CD4-positive, alpha-beta T cell treated with Interleukin-15 for 1 hour (primary cell): ENCODE data around the gene TCF4.

Experiments
- DNase-seq: peaks from one replicate; pipeline ENCODE4 v3.0.0-alpha.2; 2020

The TCF4 gene

GRCh38 chr18:55280503-55280902 is 307.5 kb downstream of the TCF4 start:
- no peak for DNase-seq

DNA sequence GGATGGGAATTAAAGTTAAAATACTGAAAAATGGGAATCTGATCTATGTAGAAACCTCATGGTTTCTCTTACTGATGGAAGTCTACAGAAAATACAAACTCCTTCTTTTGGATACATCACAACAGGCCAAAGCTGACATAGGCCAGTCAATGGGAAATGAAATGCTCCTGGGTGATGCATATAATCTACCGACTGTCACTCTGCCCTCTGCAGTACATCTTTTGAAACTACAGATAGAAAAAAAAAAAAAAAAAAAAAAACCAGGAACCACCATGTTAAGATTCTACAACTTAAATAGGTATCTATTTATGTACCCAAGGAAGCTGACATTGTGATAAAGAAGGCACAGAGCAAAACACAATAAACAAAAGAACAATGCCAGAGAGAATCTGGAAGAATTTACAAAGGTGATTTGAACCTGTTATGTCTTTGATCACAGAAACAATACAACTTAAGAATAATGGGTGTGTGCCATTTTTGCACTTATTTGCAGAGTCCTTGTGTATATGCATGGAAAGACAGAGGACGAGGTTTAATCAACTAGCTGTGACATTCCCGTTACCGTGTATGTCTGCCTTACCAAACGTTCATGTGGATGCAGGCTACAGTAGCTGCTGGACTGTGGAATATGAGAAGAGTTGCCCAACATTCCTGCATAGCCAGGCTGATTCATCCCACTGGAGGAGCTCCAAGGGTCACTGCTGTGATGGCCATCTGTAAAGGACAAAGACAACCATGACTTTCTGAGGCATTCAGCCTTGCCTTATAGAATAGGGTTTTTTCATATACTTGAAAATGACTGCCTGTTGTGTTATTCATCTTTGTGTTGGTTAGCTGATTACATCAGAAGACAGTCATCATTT is 312.7 kb downstream of the TCF4 start:
- DNase-seq: no peak

- no peak for DNase-seq
Measured at GRCh38 chr18:55272510-55273243, 315.3 kb downstream of the TCF4 start.

- no peak for DNase-seq
Measured at GRCh38 chr18:55269622-55270021, 318.4 kb downstream of the TCF4 start.

GRCh38 chr18:55268628-55269275 is 319.2 kb downstream of the TCF4 start:
- no peak for DNase-seq

DNA sequence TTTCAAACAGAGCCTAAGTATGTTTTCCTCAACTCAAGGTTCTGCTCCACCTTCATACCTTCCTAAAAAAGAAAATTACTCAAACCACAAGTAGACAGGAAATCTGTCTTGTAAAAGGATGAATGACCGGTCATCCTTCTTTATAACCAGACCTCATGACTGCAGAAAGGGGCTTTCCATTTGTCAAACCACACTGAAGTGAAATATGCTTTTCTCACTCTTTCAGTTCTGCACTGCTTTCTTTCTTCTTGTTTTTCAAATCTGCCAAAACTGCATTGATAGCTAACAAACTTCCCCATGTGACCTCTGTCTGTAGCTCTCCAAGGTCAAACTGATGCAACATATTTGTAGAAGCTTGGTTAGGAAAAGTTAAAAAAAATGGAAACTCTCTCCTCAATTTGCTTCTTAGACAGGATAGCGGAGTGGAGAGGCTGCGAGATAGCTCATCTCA is 319.8 kb downstream of the TCF4 start:
- DNase-seq: no peak

DNA sequence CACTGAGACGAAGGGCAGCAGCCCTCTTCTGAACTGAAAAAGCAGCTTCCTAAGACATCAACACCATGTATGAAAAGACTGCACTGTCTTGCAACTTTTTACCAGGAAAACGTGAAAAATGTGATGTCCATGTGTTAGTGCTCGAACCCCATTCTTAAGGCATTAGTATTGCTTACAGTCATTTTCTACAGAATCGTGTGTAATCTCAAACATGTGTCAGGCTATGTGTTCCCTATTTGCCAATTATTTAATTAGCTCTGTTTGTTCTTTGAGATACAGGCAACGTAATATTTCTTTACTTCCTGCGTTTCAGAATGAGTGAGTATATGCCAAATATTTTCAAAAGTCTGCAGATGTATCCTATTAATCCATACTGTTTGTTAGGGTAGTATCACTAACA is 321.0 kb downstream of the TCF4 start:
- no peak for DNase-seq

- no peak for DNase-seq
Measured at GRCh38 chr18:55265984-55266383, 322.0 kb downstream of the TCF4 start.

DNA sequence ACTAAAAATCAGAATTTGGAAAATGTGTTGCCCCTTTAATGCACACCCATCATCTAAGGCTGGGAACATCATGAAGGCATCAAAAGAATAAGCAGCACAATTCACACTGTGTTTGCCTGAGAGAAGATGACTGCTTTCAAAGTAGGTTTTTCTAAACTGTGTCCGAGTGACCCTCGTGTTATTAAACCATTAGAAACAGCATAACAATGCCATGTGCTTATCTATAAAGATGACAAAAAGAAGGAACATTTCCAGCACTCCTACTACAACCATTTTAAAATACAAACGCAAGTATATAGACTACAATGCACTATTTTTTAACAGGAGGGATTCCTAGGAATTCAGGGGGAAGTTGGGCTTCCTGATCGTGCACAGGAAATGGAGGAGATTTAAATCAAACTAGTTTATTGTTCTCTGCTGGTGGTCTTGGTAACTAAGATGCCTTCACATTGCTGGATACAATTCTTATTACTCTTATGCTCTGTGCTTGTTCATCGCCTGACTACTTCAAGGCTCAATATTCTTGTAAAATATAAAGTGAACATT is 322.8 kb downstream of the TCF4 start:
- DNase-seq: no peak

DNA sequence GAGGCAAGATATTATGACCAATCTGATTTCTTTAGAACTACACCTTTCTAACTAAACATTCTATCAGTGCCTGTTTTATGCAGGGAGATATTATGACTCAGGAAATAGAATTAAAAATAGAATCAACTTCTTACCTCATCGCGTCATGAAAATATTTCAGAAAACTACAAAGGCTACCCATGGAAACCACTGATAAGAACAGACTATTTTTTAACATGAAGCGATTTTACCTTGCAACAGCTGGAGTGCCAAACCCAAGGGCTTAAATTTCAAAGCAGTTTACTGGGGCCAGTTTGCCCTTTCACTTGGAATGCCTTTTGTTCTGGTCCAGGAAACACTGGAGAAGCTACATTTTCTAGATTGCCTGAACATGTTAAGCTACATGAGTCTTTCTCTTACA is 323.9 kb downstream of the TCF4 start:
- no peak for DNase-seq

DNA sequence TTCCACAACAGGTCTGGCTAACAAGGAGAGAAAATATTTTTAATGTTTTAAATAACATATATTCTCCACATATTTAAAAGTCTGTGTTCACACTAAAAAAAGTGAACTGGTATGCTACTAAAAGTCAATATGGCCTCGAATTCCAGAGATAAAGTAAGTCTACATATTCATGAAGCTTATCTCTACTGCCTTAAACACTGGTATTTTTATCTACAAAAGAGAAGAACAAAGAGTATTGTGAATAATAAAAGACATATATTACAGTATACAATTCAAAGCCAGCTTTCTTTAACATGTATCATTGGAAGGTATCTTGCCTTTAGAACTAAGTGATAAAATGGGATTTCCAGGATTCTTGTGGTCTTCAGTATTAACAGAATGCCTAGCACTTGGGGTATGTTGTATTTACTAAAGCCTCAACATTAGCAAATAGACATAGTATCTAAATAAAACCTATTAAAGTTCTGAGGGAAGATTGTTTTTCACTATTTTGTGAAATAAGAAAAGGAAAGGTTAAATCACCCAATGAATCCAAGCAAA is 325.9 kb downstream of the TCF4 start:
- DNase-seq: no peak

DNA sequence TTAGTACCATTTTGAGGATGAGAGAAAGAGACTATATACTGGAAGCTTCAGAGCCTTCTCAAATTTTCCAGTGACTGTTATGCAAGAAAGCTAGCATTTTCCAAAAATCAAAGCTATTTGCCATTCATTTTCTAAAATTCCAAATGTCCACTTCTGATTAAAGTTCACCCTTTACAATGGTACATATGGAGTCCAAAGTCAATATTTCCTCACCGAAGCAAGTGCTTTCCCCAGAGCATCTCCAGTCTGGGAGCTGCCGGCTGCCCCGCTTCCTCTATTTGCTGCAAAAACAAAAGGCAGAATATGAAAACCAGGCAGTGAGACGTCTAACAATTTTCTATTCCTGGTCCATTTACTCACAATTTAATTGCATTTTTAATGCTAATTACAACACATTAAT is 326.7 kb downstream of the TCF4 start:
- DNase-seq: no peak

GRCh38 chr18:55258088-55258487 is 329.9 kb downstream of the TCF4 start:
- no peak for DNase-seq

GRCh38 chr18:55256929-55257289 is 331.1 kb downstream of the TCF4 start:
- DNase-seq: no peak

GRCh38 chr18:55256226-55256928 is 331.6 kb downstream of the TCF4 start:
- no peak for DNase-seq

- no peak for DNase-seq
Measured at GRCh38 chr18:55253814-55254213, 334.2 kb downstream of the TCF4 start.

DNA sequence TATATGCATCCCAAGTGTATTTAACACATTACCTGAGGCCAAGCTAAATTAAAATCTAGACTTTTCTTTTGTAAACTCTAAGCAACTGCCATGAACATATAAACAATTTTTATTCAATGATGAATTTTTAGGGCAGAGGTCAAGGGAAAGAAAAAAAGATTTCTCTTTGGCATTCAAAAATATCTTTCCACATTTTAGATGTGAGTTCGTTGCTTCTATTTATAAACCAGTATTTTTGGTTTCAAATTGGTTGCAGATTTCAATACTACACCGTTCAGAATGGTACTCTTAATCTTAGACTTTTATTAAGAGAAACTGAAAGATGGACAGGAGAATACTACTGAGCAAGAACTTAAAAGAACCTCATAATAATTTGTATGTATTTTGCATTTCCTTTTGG is 335.1 kb downstream of the TCF4 start:
- DNase-seq: no peak

DNA sequence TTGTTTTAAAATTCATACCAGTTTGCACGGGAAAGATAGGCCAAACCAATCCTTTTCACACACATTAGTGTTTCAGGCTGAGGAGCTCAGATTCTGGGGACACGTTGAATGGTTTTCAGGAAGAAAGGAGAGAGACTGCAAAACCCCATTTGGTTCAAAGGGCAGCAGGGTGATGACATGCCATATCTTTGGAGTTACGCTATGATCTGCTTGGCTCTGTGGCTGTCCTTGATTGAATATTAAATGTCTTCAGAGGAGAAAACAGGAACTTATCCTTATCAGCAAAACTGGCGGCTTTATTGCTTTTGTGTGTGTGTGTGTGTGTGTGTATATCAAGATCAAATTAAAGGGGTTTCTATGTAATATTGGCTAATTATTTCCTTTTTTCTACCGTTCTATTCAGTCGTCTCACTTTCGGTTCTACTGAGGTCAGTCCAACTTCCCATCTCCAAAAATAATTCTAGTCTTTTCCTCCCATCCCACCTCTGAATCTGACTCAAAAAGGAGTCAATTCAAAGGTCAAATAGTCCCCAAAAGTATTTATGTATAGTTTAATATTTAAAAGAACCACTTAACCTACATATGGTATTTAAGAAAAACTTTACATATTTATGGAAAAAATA is 335.8 kb downstream of the TCF4 start:
- DNase-seq: no peak

DNA sequence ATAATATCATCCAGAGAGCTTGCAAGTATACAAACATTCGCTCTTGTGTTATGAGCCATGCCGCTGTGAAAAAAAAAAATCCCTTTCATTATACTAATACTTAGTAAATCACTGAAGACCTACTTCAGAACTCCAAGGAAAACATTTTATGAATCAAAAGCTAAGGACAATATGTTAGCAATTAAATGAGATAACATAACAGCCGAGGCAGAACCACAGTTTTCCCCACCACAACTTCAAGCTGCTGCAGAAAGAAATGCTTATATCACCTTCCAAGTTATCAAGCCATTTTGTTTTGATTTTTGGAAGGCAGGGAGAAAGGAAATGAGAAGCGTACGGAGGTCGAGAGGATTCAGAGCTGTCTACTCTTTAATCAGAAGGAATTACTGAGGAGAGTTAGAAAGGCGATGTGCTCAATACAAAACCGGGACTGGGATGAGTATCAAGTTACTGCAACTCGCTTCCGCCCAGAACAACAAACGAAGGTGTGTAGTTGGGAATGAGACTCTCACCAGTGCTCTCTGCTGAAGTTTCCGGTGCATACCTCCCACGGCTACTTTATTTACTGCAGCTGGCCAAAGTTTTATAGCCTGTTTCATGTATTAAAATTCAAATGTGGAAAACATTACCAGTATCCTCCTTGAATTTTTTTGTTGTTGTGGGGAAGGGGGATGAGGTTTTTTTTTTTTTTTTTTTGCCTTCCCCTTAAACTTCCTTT is 336.6 kb downstream of the TCF4 start:
- DNase-seq: no peak

- DNase-seq: no peak
Measured at GRCh38 chr18:55250768-55251173, 337.2 kb downstream of the TCF4 start.

GRCh38 chr18:55249550-55249949 is 338.4 kb downstream of the TCF4 start:
- DNase-seq: no peak
